Loucy (cell line): ENCODE measurements around the gene LATS2.

Experiments used
- H2AFZ ChIP-seq: fragments of 200-600 bp; sonication (generic); 2 replicates; pipeline ENCODE4 v1.6.0; 2016; ENCODE audit warnings: antibody characterized with exemption, mild to moderate bottlenecking, low read length, moderate library complexity
- H3F3A ChIP-seq: fragments of 200-600 bp; 2 replicates; pipeline ENCODE4 v1.6.0; 2016; ENCODE audit warnings: antibody characterized with exemption, low read depth, mild to moderate bottlenecking
- H3K27me3 ChIP-seq: fragments of 200-600 bp; sonication (generic); 2 replicates; pipeline ENCODE4 v1.6.1; 2014; ENCODE audit warnings: low read length, mild to moderate bottlenecking; ENCODE audit not compliant: insufficient read depth, poor library complexity, severe bottlenecking
- H3K36me3 ChIP-seq: fragments of 200-600 bp; sonication (generic); 2 replicates; pipeline ENCODE4 v1.6.1; 2016; ENCODE audit warnings: low read length; ENCODE audit not compliant: insufficient read depth
- H3K4me1 ChIP-seq: fragments of 200-600 bp; sonication (generic); 2 replicates; pipeline ENCODE4 v1.5.1; 2014; ENCODE audit warnings: low read length, mild to moderate bottlenecking; ENCODE audit not compliant: insufficient read depth, poor library complexity, severe bottlenecking
- H3K4me2 ChIP-seq: fragments of 200-600 bp; sonication (generic); 2 replicates; pipeline ENCODE4 v1.6.0; 2014; ENCODE audit warnings: antibody characterized with exemption, low read length, low read depth, mild to moderate bottlenecking; ENCODE audit not compliant: poor library complexity, severe bottlenecking
- H3K4me3 ChIP-seq: fragments of 200-600 bp; sonication (generic); 2 replicates; pipeline ENCODE4 v1.5.1; 2014; ENCODE audit warnings: low read length, mild to moderate bottlenecking, mixed read lengths; ENCODE audit not compliant: poor library complexity, severe bottlenecking
- H3K79me2 ChIP-seq: fragments of 200-600 bp; sonication (generic); 2 replicates; pipeline ENCODE4 v1.6.1; 2014; ENCODE audit warnings: low read length; ENCODE audit not compliant: insufficient read depth
- H3K9ac ChIP-seq: fragments of 200-600 bp; sonication (generic); 2 replicates; pipeline ENCODE4 v1.6.0; 2014; ENCODE audit warnings: mild to moderate bottlenecking, low read depth, low read length, moderate library complexity; ENCODE audit not compliant: poor library complexity, severe bottlenecking
- H3K9me2 ChIP-seq: fragments of 200-600 bp; sonication (generic); replicated peaks from 2 replicates; pipeline ENCODE4 v1.6.1; 2016; ENCODE audit warnings: low read depth, low read length, mixed read lengths
- H3K9me3 ChIP-seq: fragments of 200-600 bp; sonication (generic); 2 replicates; pipeline ENCODE4 v1.6.1; 2014; ENCODE audit warnings: mild to moderate bottlenecking, antibody characterized with exemption, low read length, low read depth; ENCODE audit not compliant: insufficient read depth
- H4K20me1 ChIP-seq: fragments of 200-600 bp; sonication (generic); 2 replicates; pipeline ENCODE4 v1.6.0; 2014; ENCODE audit warnings: antibody characterized with exemption, low read length, mild to moderate bottlenecking; ENCODE audit not compliant: insufficient read depth, poor library complexity, severe bottlenecking
- EZH2phosphoT487 ChIP-seq: fragments of 200-600 bp; IDR thresholded peaks from 2 replicates; pipeline ENCODE4 v1.6.1; 2018; ENCODE audit warnings: antibody characterized with exemption, mild to moderate bottlenecking, moderate library complexity, borderline replicate concordance
- TF ChIP-seq, protein P1 (sequence below): fragments of 200-600 bp; sonication (generic); conservative IDR thresholded peaks from 2 replicates; pipeline ENCODE4 v1.5.1; 2014; ENCODE audit warnings: mild to moderate bottlenecking, antibody characterized with exemption, low read length

LATS2 gene

DNA sequence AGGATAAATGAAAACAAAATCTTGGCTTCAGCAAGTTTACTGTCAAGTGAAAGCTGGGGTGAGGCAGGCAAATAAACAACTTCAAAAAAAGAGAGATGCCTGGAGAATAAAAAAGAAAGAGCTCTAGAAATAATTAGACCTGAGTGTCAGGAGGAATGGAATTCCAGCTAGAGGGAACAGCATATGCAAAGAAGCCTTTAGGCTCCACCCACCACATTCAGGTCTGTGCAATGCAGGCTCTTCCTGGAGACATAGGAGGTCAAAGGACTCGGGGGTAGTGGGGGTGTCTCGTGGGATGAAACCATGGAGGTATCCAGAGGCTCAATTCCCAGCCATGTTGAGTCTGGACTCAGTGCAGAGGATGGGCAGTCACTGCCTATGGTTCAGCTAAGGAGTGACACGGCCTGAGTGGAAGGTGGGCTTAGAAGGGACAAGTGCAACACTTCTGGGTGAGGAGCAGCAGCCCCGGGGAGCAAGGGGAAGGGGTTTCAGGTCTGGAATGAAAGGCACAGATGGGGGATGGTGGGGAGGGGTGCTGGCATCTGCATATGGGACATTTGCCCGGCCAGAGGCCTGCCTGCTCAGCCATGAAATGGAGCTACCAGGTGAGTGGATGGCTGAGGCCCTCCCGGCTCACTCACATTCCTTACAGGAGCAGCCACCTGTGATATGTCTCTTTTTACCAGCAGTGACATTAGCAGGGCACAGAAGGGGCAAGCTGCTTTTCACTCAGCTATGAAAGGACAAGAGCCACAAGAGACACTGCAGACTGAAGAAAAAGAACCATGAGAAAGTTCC is 12.3 kb downstream of the LATS2 start:
- peaks cover 21% of the 10 kb centered on the region for H3K4me1 ChIP-seq
- H4K20me1 ChIP-seq, result no peaks in the 10 kb centered on the region
- no peaks in the 10 kb centered on the region for H3K27me3 ChIP-seq
- H3K4me3 ChIP-seq, result no peak overlapping the region
- H3K9me2 ChIP-seq, result no peaks in the 10 kb centered on the region
- H2AFZ ChIP-seq, result no peak overlapping the region
- H3K9me3 ChIP-seq, result no peaks in the 10 kb centered on the region
- no peak for TF ChIP-seq EZH2phosphoT487
- TF ChIP-seq, protein P1, sequence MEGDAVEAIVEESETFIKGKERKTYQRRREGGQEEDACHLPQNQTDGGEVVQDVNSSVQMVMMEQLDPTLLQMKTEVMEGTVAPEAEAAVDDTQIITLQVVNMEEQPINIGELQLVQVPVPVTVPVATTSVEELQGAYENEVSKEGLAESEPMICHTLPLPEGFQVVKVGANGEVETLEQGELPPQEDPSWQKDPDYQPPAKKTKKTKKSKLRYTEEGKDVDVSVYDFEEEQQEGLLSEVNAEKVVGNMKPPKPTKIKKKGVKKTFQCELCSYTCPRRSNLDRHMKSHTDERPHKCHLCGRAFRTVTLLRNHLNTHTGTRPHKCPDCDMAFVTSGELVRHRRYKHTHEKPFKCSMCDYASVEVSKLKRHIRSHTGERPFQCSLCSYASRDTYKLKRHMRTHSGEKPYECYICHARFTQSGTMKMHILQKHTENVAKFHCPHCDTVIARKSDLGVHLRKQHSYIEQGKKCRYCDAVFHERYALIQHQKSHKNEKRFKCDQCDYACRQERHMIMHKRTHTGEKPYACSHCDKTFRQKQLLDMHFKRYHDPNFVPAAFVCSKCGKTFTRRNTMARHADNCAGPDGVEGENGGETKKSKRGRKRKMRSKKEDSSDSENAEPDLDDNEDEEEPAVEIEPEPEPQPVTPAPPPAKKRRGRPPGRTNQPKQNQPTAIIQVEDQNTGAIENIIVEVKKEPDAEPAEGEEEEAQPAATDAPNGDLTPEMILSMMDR, result no peak
- no peaks in the 10 kb centered on the region for H3K79me2 ChIP-seq
- no peak overlapping the region for H3K4me2 ChIP-seq
- H3F3A ChIP-seq, result no peaks in the 10 kb centered on the region
- H3K9ac ChIP-seq, result no peak overlapping the region
- no peaks in the 10 kb centered on the region for H3K36me3 ChIP-seq

DNA sequence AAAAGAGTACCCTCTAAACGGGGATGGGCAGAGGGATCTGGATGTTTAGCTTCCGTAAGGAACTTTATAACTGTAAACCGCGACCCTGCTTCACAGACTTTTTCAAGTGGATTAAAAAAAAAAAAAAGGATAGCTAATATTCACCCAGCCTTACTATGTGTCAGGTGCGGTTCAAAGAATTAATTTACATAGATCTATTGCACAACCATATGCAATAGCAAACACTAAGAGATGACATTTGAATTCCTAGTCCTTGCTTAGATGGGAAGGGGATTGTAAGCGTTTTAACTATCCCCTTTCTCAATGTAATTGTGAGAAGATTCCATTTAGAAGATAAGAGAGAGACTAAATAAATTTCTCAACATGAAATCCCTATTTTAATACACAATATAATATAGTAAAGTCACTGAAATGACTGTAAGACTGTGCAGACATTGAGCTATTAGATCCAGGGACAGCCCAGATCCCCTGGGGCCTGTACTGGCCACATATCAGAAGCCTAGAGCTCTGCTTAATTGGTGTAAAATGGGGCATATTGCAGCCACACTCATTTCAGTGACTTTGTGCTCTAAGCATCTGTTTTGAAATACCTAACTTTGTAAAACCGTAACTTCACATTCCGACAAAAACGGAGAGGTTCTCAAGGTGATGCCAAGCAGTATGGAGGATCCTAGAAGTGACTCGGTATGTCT is 13.6 kb downstream of the LATS2 start:
- no peaks in the 10 kb centered on the region for H3K36me3 ChIP-seq
- no peak overlapping the region for H3K4me3 ChIP-seq
- H3K4me2 ChIP-seq, result no peak overlapping the region
- no peaks in the 10 kb centered on the region for H3K9me2 ChIP-seq
- no peak overlapping the region for H2AFZ ChIP-seq
- no peaks in the 10 kb centered on the region for H3F3A ChIP-seq
- TF ChIP-seq EZH2phosphoT487, result no peak
- peaks cover 13% of the 10 kb centered on the region for H3K4me1 ChIP-seq
- H4K20me1 ChIP-seq, result no peaks in the 10 kb centered on the region
- H3K9me3 ChIP-seq, result no peaks in the 10 kb centered on the region
- no peak overlapping the region for H3K9ac ChIP-seq
- H3K79me2 ChIP-seq, result no peaks in the 10 kb centered on the region
- no peaks in the 10 kb centered on the region for H3K27me3 ChIP-seq

DNA sequence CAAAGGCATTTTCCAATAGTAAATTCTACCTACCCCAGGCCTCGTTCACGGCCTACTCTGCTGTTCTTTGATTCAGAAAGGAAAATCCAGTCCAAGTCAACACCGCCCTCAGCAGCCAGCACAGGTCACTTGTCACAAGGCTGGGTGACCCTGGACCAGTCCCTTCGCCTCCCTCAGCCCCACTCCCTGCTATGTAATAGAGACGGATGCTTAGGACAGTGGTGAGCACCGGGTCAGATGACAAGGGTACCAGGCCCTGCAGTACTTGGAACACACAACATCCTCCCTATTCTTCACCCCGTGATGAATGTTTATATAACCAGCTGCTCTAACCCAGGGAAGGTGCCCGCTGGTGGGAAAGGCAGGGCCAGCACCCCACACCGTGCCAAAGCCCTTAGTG is 14.3 kb downstream of the LATS2 start:
- Histone ChIP-seq H2AFZ (peak overlapping the region; percentile 7; the same call in 1 of the 2 replicates), H3K9me3 (no peaks in the 10 kb centered on the region), H3K9ac (no peak overlapping the region), H3K4me3 (no peak overlapping the region), H3K4me1 (peaks cover 13% of the 10 kb centered on the region), H4K20me1 (no peaks in the 10 kb centered on the region), H3F3A (no peaks in the 10 kb centered on the region), H3K4me2 (peak overlapping the region; percentile 48), H3K36me3 (no peaks in the 10 kb centered on the region), H3K79me2 (no peaks in the 10 kb centered on the region), H3K27me3 (no peaks in the 10 kb centered on the region), H3K9me2 (no peaks in the 10 kb centered on the region)
- TF ChIP-seq, protein P1, result no peak
- TF ChIP-seq EZH2phosphoT487, result no peak
